Peyer's patch (tissue), 4 donors: ENCODE results near the gene XYLT1.

ENCODE experiments used
- CTCF ChIP-seq, 6 experiments: fragments of 450-650 bp in 4 of 6; fragments of 200-600 bp in 2 of 6; sonication (generic) in 1 of 6; IDR thresholded peaks; one replicate each; pipeline ENCODE4 v1.5.1; 2017 to 2019; ENCODE audit warnings: antibody characterized with exemption in 6 of 6, mild to moderate bottlenecking in 3 of 6, moderate library complexity in 1 of 6
- POLR2A ChIP-seq, 2 donors: fragments of 450-650 bp; IDR thresholded peaks; one replicate each; pipeline ENCODE4 v1.5.1; 2017; ENCODE audit warnings: antibody characterized with exemption in 2 of 2, mild to moderate bottlenecking in 2 of 2, moderate library complexity in 2 of 2

- no peak for TF ChIP-seq CTCF (IDR thresholded peaks at IDR 0.05)
- no peak for TF ChIP-seq POLR2A (IDR thresholded peaks at IDR 0.05)
Measured at GRCh38 chr16:17470908-17471718, at the start of gene XYLT1.
